ENCODE measurements around the gene ERFL.
A peak's percentile ranks its signal among the peaks of the same experiment; 100 is the strongest.

Gene ERFL

GRCh38 chr19:41897820-41898219 is 30.4 kb downstream of the ERFL start:
- DNase-seq (ENCODE audit: low spot score), result no peak

GRCh38 chr19:41897181-41897580 is 31.1 kb downstream of the ERFL start:
- DNase-seq (ENCODE audit: low spot score), result no peak

GRCh38 chr19:41896581-41896942 is 31.7 kb downstream of the ERFL start:
- DNase-seq (ENCODE audit: low spot score), result no peak

DNA sequence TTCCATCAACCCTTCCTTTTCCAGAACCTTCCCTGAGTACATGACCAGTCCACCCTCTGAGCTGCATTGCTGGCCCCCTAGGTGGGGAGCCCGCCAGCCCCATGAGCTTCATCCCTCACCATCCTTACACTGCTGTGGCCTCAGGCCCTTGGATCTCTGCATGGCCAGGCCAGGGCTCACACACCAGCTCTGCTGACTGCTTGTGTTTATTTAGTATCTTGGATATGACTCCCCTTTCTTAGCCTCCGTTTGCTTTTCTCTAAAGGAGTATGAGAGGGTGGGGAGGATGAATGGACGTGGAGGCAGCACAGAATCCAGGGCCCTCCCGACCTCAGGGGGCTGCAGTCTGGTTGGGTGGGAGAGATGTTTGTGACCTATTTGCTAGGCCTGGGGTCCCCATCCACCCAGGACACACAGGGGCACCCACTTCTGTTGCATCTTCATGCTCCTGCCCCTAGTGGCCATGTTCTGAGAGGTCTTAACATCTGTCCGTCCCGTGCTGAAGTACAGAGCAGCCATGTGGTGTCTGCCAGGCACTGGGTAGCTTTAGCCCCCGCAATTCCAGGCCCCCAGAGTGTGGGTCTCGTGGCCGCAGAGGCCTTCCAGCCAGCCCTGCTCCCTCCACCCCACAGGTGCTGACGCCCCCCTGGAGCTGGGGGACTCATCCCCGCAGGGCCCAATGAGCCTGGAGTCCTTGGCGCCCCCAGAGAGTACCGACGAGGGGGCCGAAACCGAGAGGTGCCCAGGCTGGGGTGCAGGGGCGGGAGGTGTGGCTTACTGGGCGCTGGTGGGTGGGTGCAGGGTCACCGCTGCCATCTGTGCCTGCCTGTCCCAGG is 32.3 kb downstream of the ERFL start:
- no peak for DNase-seq (ENCODE audit: low spot score)

GRCh38 chr19:41894350-41894749 is 33.9 kb downstream of the ERFL start:
- no peak for DNase-seq (ENCODE audit: low spot score)

GRCh38 chr19:41893899-41894298 is 34.4 kb downstream of the ERFL start:
- DNase-seq (ENCODE audit: low spot score), result no peak

DNA sequence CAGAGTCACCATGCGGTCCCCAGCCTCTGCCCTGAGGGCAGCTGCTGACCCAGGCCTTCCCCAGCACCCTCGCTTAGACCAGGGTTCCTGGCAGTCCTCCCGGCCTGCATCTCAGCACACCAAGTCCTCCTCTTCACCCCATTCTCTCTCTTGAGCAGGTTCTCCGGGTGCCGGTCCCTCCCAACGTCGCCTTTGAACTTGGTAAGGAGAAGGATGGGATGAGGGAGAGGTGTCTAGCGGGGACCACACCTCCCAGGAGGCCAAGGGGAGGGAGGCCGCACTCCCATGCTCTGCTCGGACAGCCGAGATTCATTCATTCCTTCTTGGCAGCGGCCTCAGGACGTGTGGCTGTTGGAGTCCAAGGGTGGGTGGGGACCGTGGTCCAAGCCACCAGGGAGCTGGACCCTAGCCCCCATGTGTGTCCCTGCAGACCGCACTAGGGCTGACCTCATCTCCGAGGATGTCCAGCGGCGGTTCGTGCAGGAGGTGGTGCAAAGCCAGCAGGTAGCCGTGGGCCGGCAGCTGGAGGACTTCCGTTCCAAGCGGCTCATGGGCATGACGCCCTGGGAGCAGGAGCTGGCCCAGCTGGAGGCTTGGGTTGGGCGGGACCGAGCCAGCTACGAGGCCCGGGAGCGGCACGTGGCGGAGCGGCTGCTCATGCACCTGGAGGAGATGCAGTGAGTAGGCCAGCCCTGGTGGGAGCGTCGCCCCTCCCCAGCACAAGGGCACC is 35.9 kb downstream of the ERFL start:
- DNase-seq (ENCODE audit: low spot score), result no peak

DNA sequence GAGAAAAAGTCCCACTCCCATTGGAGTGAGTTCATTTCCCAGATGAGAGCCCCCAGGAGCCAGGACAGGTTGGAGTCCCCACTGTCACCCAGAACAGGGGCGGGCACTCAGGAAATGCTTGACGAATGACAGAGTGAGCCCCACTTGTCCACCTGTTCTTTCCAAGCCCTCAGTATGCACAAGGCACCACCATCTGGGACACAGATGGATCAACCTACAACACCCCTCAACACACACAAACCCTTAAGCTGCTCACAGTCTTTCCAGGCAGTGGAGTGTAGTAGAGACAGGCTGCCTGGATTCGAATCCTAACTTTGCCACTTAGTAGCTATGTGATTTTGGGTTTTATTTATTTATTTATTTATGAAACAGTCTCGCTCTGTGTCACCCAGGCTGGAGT is 37.3 kb downstream of the ERFL start:
- DNase-seq (ENCODE audit: low spot score), result no peak

GRCh38 chr19:41889896-41890295 is 38.4 kb downstream of the ERFL start:
- no peak for DNase-seq (ENCODE audit: low spot score)

DNA sequence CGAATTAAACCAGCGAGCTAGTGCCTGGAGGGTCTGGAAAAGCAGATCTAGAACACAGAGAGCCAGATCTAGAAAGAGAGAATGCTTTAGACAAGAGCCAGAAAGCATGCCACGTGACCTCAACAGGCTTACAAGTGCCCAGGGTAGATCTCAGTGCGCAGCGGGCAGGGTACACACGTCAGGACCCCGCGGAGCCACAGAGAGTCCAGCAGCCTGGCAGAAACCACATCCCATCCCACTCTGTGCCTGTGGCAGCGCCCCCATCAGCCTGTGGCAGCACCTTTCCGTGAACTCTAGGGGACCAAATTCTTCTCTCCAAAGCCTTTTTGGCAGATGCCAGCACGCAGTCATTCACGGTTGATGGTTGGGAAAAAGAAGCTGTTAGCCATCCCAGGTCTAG is 39.3 kb downstream of the ERFL start:
- no peak for DNase-seq (ENCODE audit: low spot score)

DNA sequence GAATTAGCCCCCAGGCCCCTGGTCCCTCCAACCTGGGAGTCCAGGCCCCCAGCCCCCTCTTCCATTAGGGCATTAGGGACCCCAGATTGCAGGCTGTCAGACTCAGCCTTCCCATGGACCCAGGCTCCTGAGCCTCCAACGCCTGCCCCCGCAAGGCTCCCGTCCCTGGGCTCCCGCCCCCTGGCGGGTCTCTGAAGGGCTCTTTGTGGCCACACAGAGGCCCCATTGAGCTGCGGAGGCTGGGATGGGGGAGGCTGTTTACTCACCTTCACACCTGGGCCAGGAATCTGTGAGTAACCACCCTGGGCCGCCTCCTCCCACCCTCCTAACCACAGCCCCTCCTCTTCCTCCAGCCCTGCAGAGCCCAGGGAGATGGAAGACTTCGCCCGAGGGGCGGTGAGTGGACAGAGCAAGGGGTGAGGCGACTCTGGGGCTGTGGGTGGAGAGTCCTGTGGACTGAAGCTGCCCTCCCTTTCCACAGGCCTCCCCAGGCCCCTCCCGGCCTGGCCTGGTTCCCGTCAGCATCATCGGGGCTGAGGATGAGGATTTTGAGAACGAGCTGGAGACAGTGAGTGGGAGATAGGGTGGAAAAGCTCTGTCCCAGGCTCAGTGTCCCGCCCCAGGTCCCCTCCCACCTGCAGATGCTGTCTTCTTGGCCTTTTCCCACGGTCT is 40.4 kb downstream of the ERFL start:
- no peak for DNase-seq (ENCODE audit: low spot score)

DNA sequence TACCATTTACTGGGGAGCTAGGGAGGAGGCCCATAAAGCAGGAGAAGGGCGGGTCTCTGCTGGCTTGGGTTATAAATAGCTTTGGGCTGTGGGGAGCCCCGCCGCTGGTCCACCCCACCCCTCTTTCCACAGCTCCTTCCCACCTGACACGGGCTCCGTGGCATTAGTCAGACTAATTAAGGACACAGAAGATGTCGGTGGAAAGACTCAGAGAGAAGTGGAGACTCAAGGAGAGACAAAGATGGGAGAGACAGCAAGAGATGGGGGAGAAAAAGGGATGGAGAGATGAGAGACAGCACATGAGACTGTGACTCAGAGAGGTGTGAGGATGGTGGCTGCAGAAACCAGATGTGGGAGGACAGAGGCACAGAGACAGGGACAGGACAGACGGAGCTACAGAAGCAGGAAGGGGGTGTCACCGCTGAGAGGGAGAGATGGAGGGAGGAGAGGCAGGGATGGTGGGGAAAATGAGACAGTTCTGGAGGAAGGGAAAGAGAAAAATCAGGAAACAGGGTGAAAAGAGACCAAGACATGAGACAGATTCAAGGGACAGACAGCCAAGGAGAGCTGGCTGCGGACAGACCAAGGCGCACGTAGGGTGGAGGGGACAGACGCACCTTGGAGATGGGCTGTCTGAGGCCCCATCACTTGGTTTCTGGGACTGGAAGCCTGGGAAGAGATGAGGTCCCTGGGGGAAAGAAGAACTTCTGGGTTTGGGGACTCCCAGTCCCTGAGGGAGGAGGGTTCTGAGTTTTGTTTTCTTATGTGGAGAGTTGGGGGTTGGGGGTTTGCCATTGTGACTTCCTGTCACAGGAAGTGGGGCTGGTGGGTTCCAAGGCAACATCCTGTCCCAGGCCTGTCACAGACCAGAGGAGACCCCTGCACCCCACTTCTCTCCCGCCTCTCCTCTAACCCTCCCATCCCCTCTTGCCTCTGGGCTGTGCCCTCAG is 41.2 kb downstream of the ERFL start:
- DNase-seq (ENCODE audit: low spot score), result no peak

DNA sequence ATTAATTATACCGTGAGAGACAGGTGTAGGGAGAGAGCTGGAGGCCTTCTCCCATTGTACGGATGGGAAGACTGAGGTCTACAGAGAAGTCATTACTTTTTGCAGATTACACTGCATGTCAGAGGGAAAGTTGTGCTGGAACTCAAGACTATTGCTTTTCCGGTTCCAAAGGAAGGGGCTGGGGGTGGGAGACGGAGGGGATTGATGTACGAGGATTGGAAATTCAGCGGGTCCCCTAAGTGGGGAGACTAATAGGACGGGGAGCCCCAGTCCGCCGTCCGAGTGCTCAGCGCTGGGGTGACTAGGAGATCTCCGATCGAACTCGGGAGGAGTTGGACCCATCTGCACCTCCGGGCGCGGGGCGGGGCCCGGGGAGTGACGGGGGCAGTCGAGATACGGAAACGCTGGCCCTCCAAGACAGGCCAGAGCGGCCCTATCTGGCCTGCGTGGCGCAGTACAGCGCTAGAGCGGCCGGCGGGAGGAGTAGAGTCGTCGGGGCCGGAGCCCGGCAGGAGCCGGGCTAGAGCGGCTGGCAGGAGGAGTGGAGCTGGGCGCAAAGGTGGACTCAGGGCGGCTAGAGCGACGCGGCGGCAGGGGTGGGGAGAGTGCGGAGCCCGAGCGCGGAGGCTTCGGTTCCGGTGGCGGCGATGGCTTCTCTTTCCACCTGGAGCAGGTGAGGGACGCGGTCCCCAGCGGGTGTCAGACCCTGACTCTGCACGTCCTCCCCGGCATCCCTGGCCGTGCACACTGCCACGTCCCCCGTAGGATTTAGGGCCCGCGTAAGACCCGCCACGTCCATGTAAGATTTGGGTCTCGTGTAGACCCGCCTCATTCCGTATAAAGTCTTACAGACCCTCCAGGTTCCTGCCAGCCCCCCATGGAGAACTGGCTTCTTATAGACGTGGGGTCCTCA is 44.2 kb downstream of the ERFL start:
- peak; percentile 94 for DNase-seq (ENCODE audit: low spot score)

DNA sequence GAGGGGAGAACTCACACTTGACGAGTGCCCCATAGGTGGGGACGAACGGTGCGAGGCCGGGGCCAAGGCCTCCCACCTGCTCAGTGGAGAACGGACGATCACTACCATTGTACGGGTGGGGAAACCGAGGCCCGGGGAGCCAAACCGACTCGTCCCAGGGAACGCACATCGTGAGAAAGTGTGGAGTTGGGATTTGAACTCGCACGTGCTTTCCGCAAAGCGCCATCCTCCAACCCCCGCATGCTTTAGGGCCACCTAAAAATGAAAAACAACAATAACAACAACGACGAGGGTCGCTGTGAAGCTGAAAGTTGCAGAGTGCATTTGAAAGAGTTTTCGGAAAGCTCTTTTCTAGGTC is 44.8 kb downstream of the ERFL start:
- DNase-seq (ENCODE audit: low spot score), result no peak

GRCh38 chr19:41882568-41883462 is 45.4 kb downstream of the ERFL start, which contains the start of gene ARHGEF1:
Gene ARHGEF1 (plus strand): TSS chr19:41883184. CDS start chr19:41888083, 4,899 bp downstream.
- DNase-seq (ENCODE audit: low spot score), result no peak

- DNase-seq (ENCODE audit: low spot score), result no peak
Measured at GRCh38 chr19:41880329-41880708, 47.9 kb downstream of the ERFL start.

- DNase-seq (ENCODE audit: low spot score), result no peak
Measured at GRCh38 chr19:41879670-41880328, 48.5 kb downstream of the ERFL start.

- DNase-seq (ENCODE audit: low spot score), result no peak
Measured at GRCh38 chr19:41879080-41879479, 49.2 kb downstream of the ERFL start.
